GM10248 (cell line): ENCODE results near the gene TCF7L2.

Experiments used
- CTCF ChIA-PET: fragments of 300-600 bp; sonication (Branson Sonifier 250); formaldehyde crosslinking; extraction: SDS; loops from one replicate; lab custom pipeline; 2021; ENCODE audit warnings: antibody characterized with exemption; lab: Yijun Ruan, JAX
- POLR2A ChIA-PET: fragments of 350-650 bp; sonication (Branson Sonifier 250); formaldehyde crosslinking; extraction: SDS; loops from one replicate; lab custom pipeline; 2020; ENCODE audit warnings: antibody characterized with exemption; lab: Yijun Ruan, JAX
- DNase-seq: peaks from one replicate; pipeline ENCODE4 v3.0.0; 2012; ENCODE audit errors: extremely low spot score
- CTCF ChIP-seq: IDR thresholded peaks from 2 replicates; pipeline ENCODE4 v1.5.1; 2012; ENCODE audit warnings: mild to moderate bottlenecking, low read depth; ENCODE audit errors: extremely low read depth, missing control alignments, control extremely low read depth

TCF7L2 gene

GRCh38 chr10:113068178-113068890 is 118.3 kb downstream of the TCF7L2 start:
- no peak for DNase-seq
- TF ChIP-seq CTCF = no peak
- CTCF ChIA-PET = no interaction called here
- POLR2A ChIA-PET = no interaction called here

- ChIA-PET POLR2A (no interaction called here), CTCF (no interaction called here)
- DNase-seq = no peak
- TF ChIP-seq CTCF = no peak
Observed at GRCh38 chr10:113069595-113069994, 119.5 kb downstream of the TCF7L2 start.

- DNase-seq = no peak
- POLR2A ChIA-PET = no interaction called here
- CTCF ChIA-PET = no interaction called here
- TF ChIP-seq CTCF = no peak
Observed at GRCh38 chr10:113071446-113071845, 121.4 kb downstream of the TCF7L2 start.

- ChIA-PET POLR2A (no interaction called here), CTCF (no interaction called here)
- no peak for DNase-seq
- TF ChIP-seq CTCF = no peak
Observed at GRCh38 chr10:113073549-113074189, 123.6 kb downstream of the TCF7L2 start.

- CTCF ChIA-PET = no interaction called here
Observed at GRCh38 chr10:113076949-113077348, 126.9 kb downstream of the TCF7L2 start.

More at GRCh38 chr10:113076949-113077348, 126.9 kb downstream of the TCF7L2 start:
- no peak for DNase-seq
- TF ChIP-seq CTCF = no peak
- POLR2A ChIA-PET = interaction anchor here (0.5 kb wide), 1 partner anchor 396 kb away, joined by 4 read pairs; no protein-coding TSS in a partner anchor
